Natural killer cell (primary cell): Measurements from ENCODE around the gene COL11A2. TPM values are rescaled to one million over a fixed set of nuclear protein-coding genes. Genes with fewer than 3 reads are reported as not detected.

Source experiments
- ATAC-seq, 3 donors: fragments of 150-1000 bp in 2 of 3; fragments of 200-7000 bp in 1 of 3; cut with Tn5 transposase; 1 replicate in 1 of 3; 2 replicates in 2 of 3; pipeline ENCODE4 v1.10.0; 2021; ENCODE audit warnings: mild to moderate bottlenecking in 2 of 3, moderate library complexity in 2 of 3
- DNase-seq, 2 donors: peaks; one replicate each; pipeline versions ENCODE4 v3.0.0 to v3.0.0-alpha.2; 2013 to 2021; ENCODE audit warnings: mixed read lengths in 1 of 2
- H3K27ac ChIP-seq: one replicate; pipeline ENCODE4 v1.5.1; 2013; ENCODE audit warnings: mild to moderate bottlenecking, low read length
- H3K27me3 ChIP-seq: one replicate; pipeline ENCODE4 v1.6.1; 2013; ENCODE audit warnings: low read length; ENCODE audit not compliant: control insufficient read depth, insufficient read depth
- H3K36me3 ChIP-seq: one replicate; pipeline ENCODE4 v1.6.1; 2013; ENCODE audit warnings: low read length; ENCODE audit not compliant: control insufficient read depth, insufficient read depth
- H3K4me1 ChIP-seq: one replicate; pipeline ENCODE4 v1.6.1; 2013; ENCODE audit warnings: low read length; ENCODE audit not compliant: control insufficient read depth, insufficient read depth
- H3K4me3 ChIP-seq: one replicate; pipeline ENCODE4 v1.5.1; 2013; ENCODE audit warnings: low read length
- H3K9me3 ChIP-seq: one replicate; pipeline ENCODE4 v1.6.1; 2013; ENCODE audit warnings: low read length; ENCODE audit not compliant: control insufficient read depth, insufficient read depth
- H3K27ac Mint-ChIP-seq, 2 donors: one replicate each; pipeline ENCODE4 v1.8.0; 2022; ENCODE audit warnings: mild to moderate bottlenecking in 2 of 2, mixed read lengths in 2 of 2, moderate library complexity in 1 of 2
- H3K27me3 Mint-ChIP-seq, 2 donors: one replicate each; pipeline ENCODE4 v1.8.0; 2022; ENCODE audit warnings: low read depth in 2 of 2, mixed read lengths in 2 of 2
- H3K36me3 Mint-ChIP-seq: one replicate; pipeline ENCODE4 v1.8.0; 2022; ENCODE audit warnings: mixed read lengths
- H3K4me1 Mint-ChIP-seq, 2 donors: one replicate each; pipeline ENCODE4 v1.8.0; 2022; ENCODE audit warnings: mixed read lengths in 2 of 2
- H3K4me3 Mint-ChIP-seq: one replicate; pipeline ENCODE4 v1.8.0; 2022; ENCODE audit warnings: mild to moderate bottlenecking, moderate library complexity, mixed read lengths
- H3K9me3 Mint-ChIP-seq, 2 donors: one replicate each; pipeline ENCODE4 v1.8.0; 2022; ENCODE audit warnings: mixed read lengths in 2 of 2
- WGBS: methylation state at CpG from one replicate; pipeline ENCODE4 v1.1.7; 2013; ENCODE audit warnings: missing lambda C conversion rate; ENCODE audit not compliant: insufficient coverage; 5-methylcytosine and 5-hydroxymethylcytosine counted together
- intact Hi-C: fragments of 100-400 bp; cut with micrococcal nuclease; formaldehyde crosslinking; loops from one replicate; pipeline ENCODE4 v1.14.2; 2022
- total RNA-seq, 4 donors: library from RNA; stranded (reverse); fragments of 120-200 nt in 1 of 4; gene quantifications; one replicate each; pipeline versions ENCODE4 v1.2.3 to v1.2.4, GENCODE V29; 2013 to 2022
- TF ChIP-seq, protein P1 (sequence below): fragments of 200-600 bp; IDR thresholded peaks from one replicate; pipeline ENCODE4 v1.8.0; 2022; ENCODE audit warnings: antibody characterized with exemption

Gene COL11A2
- total RNA-seq, 3 donors from 2014 or later (not counting 1 experiment from before 2014, with no cell fraction given), result 0.93 to 2.0 (median 0.94) TPM

DNA sequence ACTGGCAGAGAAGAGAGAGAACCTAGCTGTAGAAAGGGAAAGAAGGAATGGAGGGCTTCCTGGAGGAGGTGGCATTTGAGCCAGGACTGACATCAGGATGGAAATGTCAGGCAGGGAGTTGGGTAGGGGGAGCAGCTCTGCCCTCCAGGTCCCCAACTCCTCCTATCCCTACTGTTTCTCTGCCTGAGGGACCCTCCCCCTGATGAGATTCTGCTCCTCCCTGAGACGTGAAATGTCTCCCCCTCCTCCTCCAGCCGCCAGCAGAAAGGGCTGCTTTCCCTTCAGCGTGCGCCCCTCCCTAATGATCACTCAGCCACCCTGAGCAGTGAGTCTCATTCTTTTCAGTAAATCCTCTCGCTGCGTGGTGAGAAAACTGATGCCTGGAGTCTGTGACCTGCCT, 75.8 kb downstream of the COL11A2 start:
- H3K4me3 Mint-ChIP-seq, result no peak overlapping the region
- peaks cover 37% of the 10 kb centered on the region for H3K4me1 ChIP-seq
- intact Hi-C loops, result no loop called here
- H3K9me3 Mint-ChIP-seq, result no peaks in the 10 kb centered on the region
- no peaks in the 10 kb centered on the region for H3K36me3 ChIP-seq
- H3K27me3 ChIP-seq, result peaks cover 24% of the 10 kb centered on the region
- peaks cover 0 to 7% of the 10 kb centered on the region in 2 donors for H3K4me1 Mint-ChIP-seq
- TF ChIP-seq, protein P1, sequence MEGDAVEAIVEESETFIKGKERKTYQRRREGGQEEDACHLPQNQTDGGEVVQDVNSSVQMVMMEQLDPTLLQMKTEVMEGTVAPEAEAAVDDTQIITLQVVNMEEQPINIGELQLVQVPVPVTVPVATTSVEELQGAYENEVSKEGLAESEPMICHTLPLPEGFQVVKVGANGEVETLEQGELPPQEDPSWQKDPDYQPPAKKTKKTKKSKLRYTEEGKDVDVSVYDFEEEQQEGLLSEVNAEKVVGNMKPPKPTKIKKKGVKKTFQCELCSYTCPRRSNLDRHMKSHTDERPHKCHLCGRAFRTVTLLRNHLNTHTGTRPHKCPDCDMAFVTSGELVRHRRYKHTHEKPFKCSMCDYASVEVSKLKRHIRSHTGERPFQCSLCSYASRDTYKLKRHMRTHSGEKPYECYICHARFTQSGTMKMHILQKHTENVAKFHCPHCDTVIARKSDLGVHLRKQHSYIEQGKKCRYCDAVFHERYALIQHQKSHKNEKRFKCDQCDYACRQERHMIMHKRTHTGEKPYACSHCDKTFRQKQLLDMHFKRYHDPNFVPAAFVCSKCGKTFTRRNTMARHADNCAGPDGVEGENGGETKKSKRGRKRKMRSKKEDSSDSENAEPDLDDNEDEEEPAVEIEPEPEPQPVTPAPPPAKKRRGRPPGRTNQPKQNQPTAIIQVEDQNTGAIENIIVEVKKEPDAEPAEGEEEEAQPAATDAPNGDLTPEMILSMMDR, result no peak
- H3K27me3 Mint-ChIP-seq, result peaks cover 52 to 74% of the 10 kb centered on the region in 2 donors
- no peaks in the 10 kb centered on the region for H3K9me3 ChIP-seq
- no peak for ATAC-seq
- H3K36me3 Mint-ChIP-seq, result no peaks in the 10 kb centered on the region
- no peak overlapping the region for H3K27ac ChIP-seq
- H3K27ac Mint-ChIP-seq, result no peak overlapping the region
- no peak overlapping the region for H3K4me3 ChIP-seq
- DNase-seq, result no peak
- 24% methylated on average over 6 of the region's 6 CpGs for WGBS

DNA sequence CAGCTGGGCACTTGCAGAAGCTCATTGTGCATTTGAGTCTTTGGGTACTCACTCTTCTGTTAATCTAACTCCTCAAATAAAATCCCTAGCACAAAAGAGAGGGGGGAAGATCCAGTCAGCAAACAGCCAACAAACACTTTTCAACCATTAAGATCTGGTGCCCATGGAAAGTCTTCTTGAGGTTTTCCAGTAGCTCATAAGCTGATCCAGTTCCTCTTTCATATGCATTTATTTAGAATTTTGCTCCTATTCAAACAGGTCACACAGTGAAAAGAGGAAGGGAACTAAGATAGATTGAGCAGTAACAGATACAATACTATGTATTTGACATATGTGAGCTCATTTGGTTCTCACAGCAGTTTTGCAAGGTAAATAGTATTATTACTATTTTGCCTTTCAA, 77.9 kb downstream of the COL11A2 start:
- Mint-ChIP-seq H3K4me3 (no peak overlapping the region), H3K27me3 (peaks cover 52 to 87% of the 10 kb centered on the region in 2 donors), H3K9me3 (no peaks in the 10 kb centered on the region), H3K4me1 (peaks cover 0 to 7% of the 10 kb centered on the region in 2 donors), H3K36me3 (no peaks in the 10 kb centered on the region), H3K27ac (no peak overlapping the region)
- ATAC-seq, result no peak
- peaks cover 37% of the 10 kb centered on the region for H3K4me1 ChIP-seq
- peaks cover 24% of the 10 kb centered on the region for H3K27me3 ChIP-seq
- TF ChIP-seq, protein P1, result no peak
- DNase-seq, result no peak
- H3K27ac ChIP-seq, result peak overlapping the region; percentile 31
- intact Hi-C loops, result no loop called here
- H3K9me3 ChIP-seq, result no peaks in the 10 kb centered on the region
- H3K36me3 ChIP-seq, result no peaks in the 10 kb centered on the region
- H3K4me3 ChIP-seq, result no peak overlapping the region

DNA sequence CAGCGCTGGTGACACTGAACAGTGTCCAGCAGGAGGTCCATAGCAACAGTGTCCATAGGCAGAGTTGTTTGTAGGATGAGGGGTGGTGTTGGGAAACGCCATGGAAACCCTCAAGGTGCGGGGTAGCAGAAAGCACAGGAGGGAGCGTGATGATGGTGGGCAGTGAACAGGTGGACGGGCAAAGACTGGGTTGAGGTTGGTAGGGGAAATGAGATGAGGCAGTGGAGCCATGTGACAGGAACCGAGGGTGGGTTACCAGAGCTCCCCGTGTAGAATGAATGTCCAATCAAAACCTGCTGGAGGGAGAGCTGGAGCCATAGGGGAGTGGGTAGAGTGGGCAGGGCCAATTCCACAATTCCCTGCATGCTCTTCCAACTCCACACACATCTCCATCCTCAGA, 78.5 kb downstream of the COL11A2 start:
- H3K9me3 ChIP-seq, result no peaks in the 10 kb centered on the region
- no peak overlapping the region for H3K4me3 ChIP-seq
- Mint-ChIP-seq H3K4me1 (peaks cover 0 to 7% of the 10 kb centered on the region in 2 donors), H3K9me3 (no peaks in the 10 kb centered on the region), H3K27me3 (peaks cover 56 to 91% of the 10 kb centered on the region in 2 donors), H3K36me3 (no peaks in the 10 kb centered on the region), H3K27ac (no peak overlapping the region), H3K4me3 (no peak overlapping the region)
- TF ChIP-seq, protein P1, result no peak
- DNase-seq (no peak), ATAC-seq (no peak)
- peaks cover 37% of the 10 kb centered on the region for H3K4me1 ChIP-seq
- intact Hi-C loops, result no loop called here
- peaks cover 24% of the 10 kb centered on the region for H3K27me3 ChIP-seq
- H3K36me3 ChIP-seq, result no peaks in the 10 kb centered on the region
- H3K27ac ChIP-seq, result peak overlapping the region; percentile 31
- 54% methylated on average over 7 of the region's 7 CpGs for WGBS

Other genes with a start within 250 kb of the COL11A2 start
- 10 to 100 TPM; 39.2 to 57.5 (median 48.1) TPM for gene HLA-DMA, start 239.4 kb downstream of the COL11A2 start, total RNA-seq
- 100 to 1,000 TPM; 653 to 886 (median 714) TPM for gene BRD2, start 223.9 kb downstream of the COL11A2 start, total RNA-seq
- gene HLA-DOA, start 182.9 kb downstream of the COL11A2 start, total RNA-seq, result 1 to 10 TPM; 1.2 to 4.3 (median 3.6) TPM
- 100 to 1,000 TPM in 1 of 3 donors, 10 to 100 TPM in 2; 43.1 to 135 (median 73.5) TPM for gene HLA-DPA1, start 118.8 kb downstream of the COL11A2 start, total RNA-seq
- gene HLA-DPB1, start 116.5 kb downstream of the COL11A2 start, total RNA-seq, result 100 to 1,000 TPM in 1 of 3 donors, 10 to 100 TPM in 2; 55.2 to 131 (median 77.1) TPM
- 10 to 100 TPM; 72.3 to 96.4 (median 73.9) TPM for gene RXRB, start 8.2 kb upstream of the COL11A2 start, total RNA-seq
- 10 to 100 TPM; 38.9 to 45.7 (median 45.6) TPM for gene SLC39A7, start 8.4 kb upstream of the COL11A2 start, total RNA-seq
- gene HSD17B8, start 12.2 kb upstream of the COL11A2 start, total RNA-seq, result 1 to 10 TPM; 5.4 to 7.7 (median 6.8) TPM
- 10 to 100 TPM; 34.5 to 40.3 (median 36.5) TPM for gene RING1, start 16.0 kb upstream of the COL11A2 start, total RNA-seq
- 100 to 1,000 TPM in 1 of 3 donors, 10 to 100 TPM in 2; 98.0 to 112 (median 99.4) TPM for gene VPS52, start 79.4 kb upstream of the COL11A2 start, total RNA-seq
- 1,000 to 10,000 TPM; 1,182 to 1,707 (median 1,500) TPM for gene RPS18, start 79.6 kb upstream of the COL11A2 start, total RNA-seq
- gene B3GALT4, start 84.7 kb upstream of the COL11A2 start, total RNA-seq, result 10 to 100 TPM; 22.7 to 24.1 (median 23.1) TPM
- 10 to 100 TPM; 33.6 to 56.3 (median 47.0) TPM for gene WDR46, start 96.8 kb upstream of the COL11A2 start, total RNA-seq
- gene PFDN6, start 97.1 kb upstream of the COL11A2 start, total RNA-seq, result 10 to 100 TPM; 19.2 to 26.5 (median 22.7) TPM
- 10 to 100 TPM; 80.7 to 91.4 (median 84.9) TPM for gene RGL2, start 106.5 kb upstream of the COL11A2 start, total RNA-seq
- 100 to 1,000 TPM; 404 to 457 (median 446) TPM for gene TAPBP, start 121.6 kb upstream of the COL11A2 start, total RNA-seq
- gene ZBTB22, start 125.3 kb upstream of the COL11A2 start, total RNA-seq, result 10 to 100 TPM; 20.4 to 34.0 (median 25.9) TPM
- 10 to 100 TPM; 50.7 to 76.7 (median 51.6) TPM for gene DAXX, start 130.5 kb upstream of the COL11A2 start, total RNA-seq
- gene KIFC1, start 199.4 kb upstream of the COL11A2 start, total RNA-seq, result 1 to 10 TPM; 2.7 to 4.6 (median 3.3) TPM
- gene PHF1, start 218.5 kb upstream of the COL11A2 start, total RNA-seq, result 100 to 1,000 TPM; 262 to 392 (median 322) TPM
- 100 to 1,000 TPM; 166 to 186 (median 184) TPM for gene CUTA, start 225.6 kb upstream of the COL11A2 start, total RNA-seq
- 10 to 100 TPM; 43.5 to 61.6 (median 55.8) TPM for gene SYNGAP1, start 227.6 kb upstream of the COL11A2 start, total RNA-seq